B cell (primary cell): ENCODE results near the gene ALOX12. TPM values are rescaled to one million over a fixed set of nuclear protein-coding genes. Genes with fewer than 3 reads are reported as not detected.

Experiments used
- ATAC-seq: fragments of 200-7000 bp; cut with Tn5 transposase; one replicate; pipeline ENCODE4 v1.10.0; 2021; ENCODE audit warnings: low read depth, mild to moderate bottlenecking, moderate number of reproducible peaks, moderate library complexity
- CTCF ChIA-PET: fragments of 350-600 bp; sonication (Branson Sonifier 250); formaldehyde crosslinking; loops from one replicate; lab custom pipeline; 2021; ENCODE audit warnings: antibody characterized with exemption, inconsistent platforms; lab: Charles Lee
- POLR2A ChIA-PET: fragments of 350-600 bp; sonication (Branson Sonifier 250); formaldehyde crosslinking; loops from one replicate; lab custom pipeline; 2021; ENCODE audit warnings: antibody characterized with exemption; lab: Charles Lee
- DNase-seq: peaks from one replicate; pipeline ENCODE4 v3.0.0; 2013
- H2AFZ ChIP-seq: 2 replicates; pipeline ENCODE4 v1.6.1; 2012; ENCODE audit warnings: mild to moderate bottlenecking, low read depth, low read length; ENCODE audit not compliant: insufficient read depth, poor library complexity, severe bottlenecking
- H3K27ac ChIP-seq, 2 donors: 1 replicate in 1 of 2; 2 replicates in 1 of 2; pipeline ENCODE4 v1.5.1; 2012 to 2013; ENCODE audit warnings: low read length in 2 of 2, mild to moderate bottlenecking in 2 of 2, moderate library complexity in 1 of 2
- H3K27me3 ChIP-seq, 4 experiments: fragments of 200-600 bp in 1 of 4; sonication (generic) in 1 of 4; replicated peaks in 1 of 4; 1 replicate in 2 of 4; 2 replicates in 2 of 4; pipeline versions ENCODE4 v1.6.1 to v1.7.0; 2013 to 2016; ENCODE audit warnings: low read length in 3 of 4, mild to moderate bottlenecking in 2 of 4, mixed read lengths in 1 of 4, moderate library complexity in 1 of 4; ENCODE audit not compliant: insufficient read depth in 4 of 4, control insufficient read depth in 3 of 4; ENCODE audit errors: control extremely low read depth in 1 of 4
- H3K36me3 ChIP-seq, 2 experiments: replicated peaks in 1 of 2; 1 replicate in 1 of 2; 2 replicates in 1 of 2; pipeline versions ENCODE4 v1.6.1 to v1.7.1; 2013; ENCODE audit warnings: low read length in 1 of 2; ENCODE audit not compliant: insufficient read depth in 2 of 2, control insufficient read depth in 1 of 2; ENCODE audit errors: control extremely low read depth in 1 of 2, extremely low read depth in 1 of 2
- H3K4me1 ChIP-seq, 2 donors: fragments of 200-600 bp in 1 of 2; sonication (generic) in 1 of 2; 1 replicate in 1 of 2; 2 replicates in 1 of 2; pipeline versions ENCODE4 v1.5.1 to v1.6.1; 2013 to 2017; ENCODE audit warnings: low read length in 2 of 2; ENCODE audit not compliant: control insufficient read depth in 2 of 2, insufficient read depth in 2 of 2
- H3K4me2 ChIP-seq: replicated peaks from 2 replicates; pipeline ENCODE3; 2012; ENCODE audit warnings: mild to moderate bottlenecking, low read depth, low read length; ENCODE audit not compliant: poor library complexity, severe bottlenecking
- H3K4me3 ChIP-seq, 5 experiments: fragments of 200-600 bp in 1 of 5; sonication (generic) in 1 of 5; 1 replicate in 3 of 5; 2 replicates in 2 of 5; pipeline versions ENCODE4 v1.5.1 to v1.7.0; 2011 to 2016; ENCODE audit warnings: low read length in 4 of 5, mild to moderate bottlenecking in 4 of 5, low read depth in 2 of 5, control low read depth in 1 of 5, moderate library complexity in 1 of 5; ENCODE audit not compliant: insufficient read depth in 1 of 5; ENCODE audit errors: control extremely low read depth in 1 of 5, extremely low read depth in 1 of 5
- H3K79me2 ChIP-seq: fragments of 200-600 bp; sonication (generic); one replicate; pipeline ENCODE4 v1.6.0; 2016; ENCODE audit warnings: low read length; ENCODE audit not compliant: control insufficient read depth, insufficient read depth
- H3K9ac ChIP-seq: fragments of 200-600 bp; sonication (generic); 2 replicates; pipeline ENCODE4 v1.6.1; 2017; ENCODE audit warnings: mild to moderate bottlenecking, low read length, moderate library complexity
- H3K9me3 ChIP-seq, 3 donors: one replicate each; pipeline versions ENCODE4 v1.6.1 to v1.7.1; 2013; ENCODE audit warnings: low read length in 2 of 3; ENCODE audit not compliant: control insufficient read depth in 2 of 3, insufficient read depth in 1 of 3; ENCODE audit errors: control extremely low read depth in 1 of 3
- H4K20me1 ChIP-seq: 2 replicates; pipeline ENCODE4 v1.6.0; 2012; ENCODE audit warnings: mild to moderate bottlenecking, low read length; ENCODE audit not compliant: insufficient read depth, control insufficient read depth, poor library complexity, severe bottlenecking
- H3K27ac Mint-ChIP-seq: one replicate; pipeline ENCODE4 v1.8.0; 2021; ENCODE audit warnings: mixed read lengths
- H3K27me3 Mint-ChIP-seq: one replicate; pipeline ENCODE4 v1.8.0; 2021; ENCODE audit warnings: mixed read lengths
- H3K4me1 Mint-ChIP-seq: one replicate; pipeline ENCODE4 v1.8.0; 2021; ENCODE audit warnings: mixed read lengths
- H3K4me3 Mint-ChIP-seq: one replicate; pipeline ENCODE4 v1.8.0; 2021; ENCODE audit warnings: mixed read lengths
- H3K9me3 Mint-ChIP-seq: one replicate; pipeline ENCODE4 v1.8.0; 2022; ENCODE audit warnings: mixed read lengths; ENCODE audit not compliant: insufficient read depth
- CTCF ChIP-seq: fragments of 200-600 bp; IDR thresholded peaks from one replicate; pipeline ENCODE4 v1.8.0; 2022; ENCODE audit warnings: antibody characterized with exemption, mild to moderate bottlenecking
- EZH2 ChIP-seq: IDR thresholded peaks from 2 replicates; pipeline ENCODE4 v1.6.1; 2012; ENCODE audit warnings: borderline replicate concordance, low read depth, mild to moderate bottlenecking, moderate library complexity, low read length; ENCODE audit not compliant: insufficient read depth, poor library complexity, severe bottlenecking
- WGBS: methylation state at CpG from one replicate; pipeline ENCODE4 v1.1.5; 2013; ENCODE audit warnings: missing lambda C conversion rate; ENCODE audit not compliant: insufficient coverage; 5-methylcytosine and 5-hydroxymethylcytosine counted together
- intact Hi-C: fragments of 100-400 bp; cut with micrococcal nuclease; formaldehyde crosslinking; loops from one replicate; pipeline ENCODE4 v1.10.0; 2022
- polyA plus RNA-seq: library from polyadenylated mRNA; depleted of rRNA; stranded (reverse); fragments of >200 nt; gene quantifications from 2 replicates; pipeline ENCODE4 v1.2.3, GENCODE V29; 2012
- total RNA-seq, 2 donors: library from RNA; stranded (reverse); fragments of 120-200 nt in 1 of 2; gene quantifications; 1 replicate in 1 of 2; 2 replicates in 1 of 2; pipeline versions ENCODE4 v1.2.3 to v1.2.4, GENCODE V29; 2013 to 2022

The ALOX12 gene
- total and polyA plus RNA-seq, 2 donors (not counting 1 experiment from before 2014, with no cell fraction given) = 0.07 TPM; not detected in 1

GRCh38 chr17:7035591-7036368 is 39.9 kb downstream of the ALOX12 start, which contains the start of gene SLC16A13:
SLC16A13 (plus strand) TSS chr17:7036015; CDS start chr17:7036383, 368 bp downstream.
- Mint-ChIP-seq H3K27me3 (no peaks in the 10 kb centered on the region), H3K4me3 (peak within 1 kb of the TSS; percentile 94), H3K4me1 (peaks cover 42% of the 10 kb centered on the region), H3K27ac (peak within 1 kb of the TSS; percentile 98), H3K9me3 (no peaks in the 10 kb centered on the region)
- ATAC-seq (peak; percentile 94), DNase-seq (peak; percentile 99)
- Histone ChIP-seq H3K27me3 (no peaks in the 10 kb centered on the region), H2AFZ (peak within 1 kb of the TSS; percentile 86), H3K27ac (peak within 1 kb of the TSS; percentile 86 to 100), H3K9me3 (no peaks in the 10 kb centered on the region), H3K4me1 (peaks cover 18 to 38% of the 10 kb centered on the region in 2 donors), H3K9ac (peak within 1 kb of the TSS; percentile 99), H3K36me3 (no peaks in the 10 kb centered on the region), H3K4me2 (peak within 1 kb of the TSS; percentile 98), H3K79me2 (peaks cover 38% of the 10 kb centered on the region), H3K4me3 (peak within 1 kb of the TSS; percentile 58 to 97 (median 88)), H4K20me1 (no peaks in the 10 kb centered on the region)
- under 1% methylated on average over 47 of the region's 52 CpGs for WGBS
- intact Hi-C loops = loop anchor here (1.0 to 5.0 kb wide), 5 partner anchors 8 to 402 kb away; partner anchors contain the start of genes BCL6B, EIF5A, FGF11 and TMEM102
- ChIA-PET CTCF (interaction anchor here (0.6 to 1.7 kb wide), 14 partner anchors 10 to 192 kb away, joined by 3 to 21 read pairs (median 4); partner anchors contain the start of genes ACADVL, BCL6B and DLG4), POLR2A (interaction anchor here (0.6 to 1.7 kb wide), 17 partner anchors 8 to 1726 kb away, joined by 3 to 26 read pairs (median 4); partner anchors contain the start of genes NEURL4, RNASEK and SLC16A11)
- TF ChIP-seq CTCF (no peak), EZH2 (no peak)
